ENCODE data around the gene PNPO. TPM values are rescaled to one million over a fixed set of nuclear protein-coding genes. Genes with fewer than 3 reads are reported as not detected.
"Not testable (repeated sequence)": the region's sequence is repeated elsewhere in the genome, so short reads cannot be mapped to it uniquely, and the experiment has no call there.

PNPO gene
- total RNA-seq, 1 experiment from 2014 or later, result 57.5 TPM

DNA sequence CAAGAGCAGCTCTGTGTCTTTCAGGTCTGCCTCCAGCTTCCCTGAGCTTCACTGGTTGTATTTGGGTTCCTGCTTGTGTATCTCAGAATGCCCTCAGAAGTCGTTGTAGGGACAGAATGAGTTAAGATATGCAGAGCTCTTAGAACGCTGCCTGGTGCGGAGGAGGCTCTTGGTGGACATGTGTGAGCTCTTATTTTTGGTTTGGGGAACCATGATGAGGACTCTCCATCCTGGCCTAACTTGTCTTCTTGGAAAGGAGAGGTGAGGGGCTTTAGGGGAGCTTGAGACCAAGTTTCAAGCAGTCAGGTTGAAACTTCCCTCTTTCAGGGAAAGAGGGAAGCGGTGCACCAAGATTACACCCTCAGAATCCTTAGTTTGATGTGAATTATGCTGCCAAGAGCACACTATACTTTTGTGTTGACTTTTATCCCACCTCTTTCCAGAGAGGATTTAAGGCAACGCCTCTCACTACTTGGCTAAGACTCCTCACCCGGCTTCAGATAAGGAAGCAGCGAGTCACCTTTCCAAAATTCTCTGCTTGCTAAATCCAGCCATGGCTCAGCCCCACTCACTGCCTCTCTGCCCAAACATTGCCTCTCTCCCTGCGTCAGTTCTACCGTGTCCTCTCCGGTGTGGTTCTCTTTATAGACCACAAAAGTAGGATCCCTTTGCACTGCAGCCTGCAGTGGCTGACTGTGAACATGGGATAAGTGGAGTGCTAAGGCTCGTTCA is 42.3 kb downstream of the PNPO start:
- H2AFZ ChIP-seq (ENCODE audit: low read length), result no peak overlapping the region
- H3K36me3 ChIP-seq (ENCODE audit: low read depth, low read length), result peaks cover 48% of the 10 kb centered on the region
- ATAC-seq (peak; percentile 44), DNase-seq (no peak)
- no peaks in the 10 kb centered on the region for H4K20me1 ChIP-seq (ENCODE audit: low read length)
- H3K9ac ChIP-seq (ENCODE audit: low read length), result no peak overlapping the region
- no peaks in the 10 kb centered on the region for H3K9me3 ChIP-seq (ENCODE audit: low read length)
- TF ChIP-seq, protein P1, sequence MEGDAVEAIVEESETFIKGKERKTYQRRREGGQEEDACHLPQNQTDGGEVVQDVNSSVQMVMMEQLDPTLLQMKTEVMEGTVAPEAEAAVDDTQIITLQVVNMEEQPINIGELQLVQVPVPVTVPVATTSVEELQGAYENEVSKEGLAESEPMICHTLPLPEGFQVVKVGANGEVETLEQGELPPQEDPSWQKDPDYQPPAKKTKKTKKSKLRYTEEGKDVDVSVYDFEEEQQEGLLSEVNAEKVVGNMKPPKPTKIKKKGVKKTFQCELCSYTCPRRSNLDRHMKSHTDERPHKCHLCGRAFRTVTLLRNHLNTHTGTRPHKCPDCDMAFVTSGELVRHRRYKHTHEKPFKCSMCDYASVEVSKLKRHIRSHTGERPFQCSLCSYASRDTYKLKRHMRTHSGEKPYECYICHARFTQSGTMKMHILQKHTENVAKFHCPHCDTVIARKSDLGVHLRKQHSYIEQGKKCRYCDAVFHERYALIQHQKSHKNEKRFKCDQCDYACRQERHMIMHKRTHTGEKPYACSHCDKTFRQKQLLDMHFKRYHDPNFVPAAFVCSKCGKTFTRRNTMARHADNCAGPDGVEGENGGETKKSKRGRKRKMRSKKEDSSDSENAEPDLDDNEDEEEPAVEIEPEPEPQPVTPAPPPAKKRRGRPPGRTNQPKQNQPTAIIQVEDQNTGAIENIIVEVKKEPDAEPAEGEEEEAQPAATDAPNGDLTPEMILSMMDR (conservative IDR thresholded peaks at IDR 0.05; ENCODE audit: low read depth, low read length), result no peak
- TF ChIP-seq EZH2 (IDR thresholded peaks at IDR 0.05; ENCODE audit: low read length, unreplicated experiment), result no peak
- TF ChIP-seq EZH2phosphoT487 (IDR thresholded peaks at IDR 0.05; ENCODE audit: borderline replicate concordance, low read length), result no peak
- H3F3A ChIP-seq (ENCODE audit: low read length, unreplicated experiment), result no peaks in the 10 kb centered on the region
- H3K4me3 ChIP-seq (ENCODE audit: low read length), result no peak overlapping the region
- CTCF ChIA-PET, result interaction anchor here (1.0 kb wide), 1 partner anchor 28 kb away, joined by 8 read pairs; no protein-coding TSS in a partner anchor
- no peak overlapping the region for H3K4me2 ChIP-seq (ENCODE audit: low read length)
- no peaks in the 10 kb centered on the region for H3K79me2 ChIP-seq (ENCODE audit: low read length)
- H3K27ac ChIP-seq (ENCODE audit: low read length), result no peak overlapping the region
- POLR2A ChIA-PET (ENCODE audit: unreplicated experiment), result no interaction called here
- no peaks in the 10 kb centered on the region for H3K4me1 ChIP-seq (ENCODE audit: insufficient read depth, low read length)
- H3K27me3 ChIP-seq (ENCODE audit: low read length), result no peaks in the 10 kb centered on the region
- no TSS peak for BruUV-seq (replicated peaks)
- H3K9me2 ChIP-seq (replicated peaks; ENCODE audit: low read length), result no peaks in the 10 kb centered on the region
- intact Hi-C loops (cut with micrococcal nuclease), result no loop called here

DNA sequence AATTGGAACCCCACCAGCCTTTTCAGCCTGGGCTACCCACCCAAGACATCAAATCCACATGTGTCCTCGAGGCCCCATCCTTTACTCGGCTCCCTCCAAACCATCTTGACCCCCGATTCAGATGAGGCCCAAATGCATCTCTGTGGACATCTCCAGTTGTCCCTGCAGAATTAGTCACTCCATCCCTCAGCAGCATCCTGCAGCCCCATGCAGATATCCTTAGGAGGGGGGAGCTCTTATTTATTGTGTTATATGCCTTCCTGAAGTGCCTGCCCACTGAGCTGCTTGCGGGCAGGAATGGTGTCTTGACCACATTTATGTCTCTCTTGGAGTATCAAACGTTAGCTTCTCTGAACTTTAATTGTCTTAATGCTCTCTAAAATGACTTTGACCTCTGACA is 45.1 kb downstream of the PNPO start:
- no peak overlapping the region for H3K27ac ChIP-seq (ENCODE audit: low read length)
- no peaks in the 10 kb centered on the region for H3K79me2 ChIP-seq (ENCODE audit: low read length)
- TF ChIP-seq, protein P1 (conservative IDR thresholded peaks at IDR 0.05; ENCODE audit: low read depth, low read length), result no peak
- TF ChIP-seq EZH2phosphoT487 (IDR thresholded peaks at IDR 0.05; ENCODE audit: borderline replicate concordance, low read length) (no peak), EZH2 (IDR thresholded peaks at IDR 0.05; ENCODE audit: low read length, unreplicated experiment) (no peak)
- POLR2A ChIA-PET (ENCODE audit: unreplicated experiment), result no interaction called here
- no peaks in the 10 kb centered on the region for H3F3A ChIP-seq (ENCODE audit: low read length, unreplicated experiment)
- intact Hi-C loops (cut with micrococcal nuclease), result no loop called here
- ATAC-seq, result no peak; the same call in 1 of the 2 replicates
- H3K4me1 ChIP-seq (ENCODE audit: insufficient read depth, low read length), result no peaks in the 10 kb centered on the region
- no peaks in the 10 kb centered on the region for H3K9me2 ChIP-seq (replicated peaks; ENCODE audit: low read length)
- no TSS peak for BruUV-seq (replicated peaks)
- H3K36me3 ChIP-seq (ENCODE audit: low read depth, low read length), result peaks cover 21% of the 10 kb centered on the region; the same call in 1 of the 2 replicates
- H4K20me1 ChIP-seq (ENCODE audit: low read length), result no peaks in the 10 kb centered on the region
- no peak for DNase-seq
- no peak overlapping the region for H3K9ac ChIP-seq (ENCODE audit: low read length)
- no peaks in the 10 kb centered on the region for H3K27me3 ChIP-seq (ENCODE audit: low read length)
- H3K4me3 ChIP-seq (ENCODE audit: low read length), result no peak overlapping the region
- H2AFZ ChIP-seq (ENCODE audit: low read length), result no peak overlapping the region
- no peak overlapping the region for H3K4me2 ChIP-seq (ENCODE audit: low read length)
- H3K9me3 ChIP-seq (ENCODE audit: low read length), result no peaks in the 10 kb centered on the region
- CTCF ChIA-PET, result no interaction called here

DNA sequence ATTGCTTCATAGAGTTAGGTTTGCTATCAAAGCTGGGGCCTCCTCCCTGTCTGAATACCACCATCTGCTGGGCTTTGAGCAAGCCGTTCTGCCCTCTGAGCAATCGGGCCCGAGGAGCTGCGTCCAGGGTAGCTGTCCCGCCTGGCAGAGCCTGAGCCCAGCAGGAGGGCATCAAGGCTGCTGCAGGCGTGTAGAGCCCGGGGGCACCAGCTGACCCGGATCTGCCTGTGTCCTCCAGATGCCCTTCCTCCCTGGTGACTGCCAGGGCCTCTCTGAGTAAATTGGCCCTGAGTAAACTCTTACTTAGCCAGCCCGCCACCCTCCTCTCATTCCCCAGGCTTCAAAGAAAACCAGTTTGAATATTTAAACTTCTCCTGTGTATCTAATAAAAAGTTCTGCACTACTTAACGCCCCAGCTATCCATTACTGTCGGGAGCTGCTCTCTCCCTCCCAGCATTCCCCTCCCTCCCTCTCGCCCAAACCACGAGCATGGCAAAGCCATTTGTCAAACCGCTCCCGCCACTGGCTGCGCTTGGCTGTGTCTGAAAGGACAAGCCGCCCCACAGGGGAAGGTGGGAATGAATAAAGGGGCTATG is 46.0 kb downstream of the PNPO start:
- CTCF ChIA-PET, result no interaction called here
- POLR2A ChIA-PET (ENCODE audit: unreplicated experiment), result no interaction called here
- no peak overlapping the region for H3K27ac ChIP-seq (ENCODE audit: low read length)

DNA sequence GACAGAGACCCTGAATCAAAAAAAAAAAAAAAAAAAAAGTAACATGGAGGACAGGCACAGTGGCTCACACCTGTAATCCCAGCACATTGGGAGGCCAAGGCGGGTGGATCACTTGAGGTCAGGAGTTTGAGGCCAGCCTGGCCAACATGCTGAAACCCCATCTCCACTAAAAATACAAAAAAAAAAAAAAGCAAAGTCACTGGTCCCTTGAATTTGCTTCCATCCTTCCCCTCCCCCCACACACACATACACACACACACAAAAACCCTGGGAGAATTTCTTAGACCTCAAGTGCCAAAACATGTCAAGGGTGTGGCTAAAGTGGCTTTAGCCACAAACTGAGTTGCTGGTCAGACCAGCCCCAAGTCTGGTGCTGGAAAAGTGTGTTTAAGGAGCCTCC is 47.1 kb downstream of the PNPO start:
- H3K4me1 ChIP-seq (ENCODE audit: insufficient read depth, low read length); ATAC-seq; H3K36me3 ChIP-seq (ENCODE audit: low read depth, low read length); H3F3A ChIP-seq (ENCODE audit: low read length, unreplicated experiment); H3K9me3 ChIP-seq (ENCODE audit: low read length); BruUV-seq (replicated peaks); POLR2A ChIA-PET (ENCODE audit: unreplicated experiment); H2AFZ ChIP-seq (ENCODE audit: low read length); H3K9ac ChIP-seq (ENCODE audit: low read length); H3K27ac ChIP-seq (ENCODE audit: low read length); H3K27me3 ChIP-seq (ENCODE audit: low read length); H3K4me3 ChIP-seq (ENCODE audit: low read length); H3K79me2 ChIP-seq (ENCODE audit: low read length); H3K4me2 ChIP-seq (ENCODE audit: low read length); H3K9me2 ChIP-seq (replicated peaks; ENCODE audit: low read length); H4K20me1 ChIP-seq (ENCODE audit: low read length); DNase-seq; intact Hi-C loops (cut with micrococcal nuclease): not testable (repeated sequence)
- CTCF ChIA-PET, result interaction anchor here (0.8 kb wide), 1 partner anchor 174 kb away, joined by 3 read pairs; no protein-coding TSS in a partner anchor

More for the DNA sequence above, 46.0 kb downstream of the PNPO start:
- Histone ChIP-seq H3K79me2 (ENCODE audit: low read length) (no peaks in the 10 kb centered on the region), H3K9ac (ENCODE audit: low read length) (no peak overlapping the region), H2AFZ (ENCODE audit: low read length) (no peak overlapping the region), H3F3A (ENCODE audit: low read length, unreplicated experiment) (no peaks in the 10 kb centered on the region), H3K27me3 (ENCODE audit: low read length) (no peaks in the 10 kb centered on the region), H3K9me2 (replicated peaks; ENCODE audit: low read length) (no peaks in the 10 kb centered on the region), H4K20me1 (ENCODE audit: low read length) (no peaks in the 10 kb centered on the region), H3K9me3 (ENCODE audit: low read length) (no peaks in the 10 kb centered on the region), H3K4me2 (ENCODE audit: low read length) (no peak overlapping the region), H3K4me3 (ENCODE audit: low read length) (no peak overlapping the region), H3K36me3 (ENCODE audit: low read depth, low read length) (peaks cover 13% of the 10 kb centered on the region; the same call in 1 of the 2 replicates), H3K4me1 (ENCODE audit: insufficient read depth, low read length) (no peaks in the 10 kb centered on the region)
- ATAC-seq, result no peak
- TF ChIP-seq EZH2 (IDR thresholded peaks at IDR 0.05; ENCODE audit: low read length, unreplicated experiment), result no peak
- TF ChIP-seq EZH2phosphoT487 (IDR thresholded peaks at IDR 0.05; ENCODE audit: borderline replicate concordance, low read length), result no peak
- TF ChIP-seq, protein P1 (conservative IDR thresholded peaks at IDR 0.05; ENCODE audit: low read depth, low read length), result no peak
- intact Hi-C loops (cut with micrococcal nuclease), result no loop called here
- BruUV-seq (replicated peaks), result no TSS peak
- DNase-seq, result no peak

Measured in PC-3 (cell line).